GM19023 (cell line): ENCODE data around the gene IRX4.
"Not testable (repeated sequence)": the region's sequence is repeated elsewhere in the genome, so short reads cannot be mapped to it uniquely, and the experiment has no call there.

ENCODE experiments used
- ATAC-seq: cut with Tn5 transposase; IDR thresholded peaks from one replicate; pipeline ENCODE4 v1.9.1; 2021; ENCODE audit warnings: mild to moderate bottlenecking, moderate library complexity; ENCODE audit not compliant: unreplicated experiment

Gene IRX4

GRCh38 chr5:1860949-1861348 lies 21.8 kb downstream of the IRX4 start:
- ATAC-seq, result no peak

- no peak for ATAC-seq
Measured at GRCh38 chr5:1860021-1860610, 22.6 kb downstream of the IRX4 start.

- ATAC-seq, result no peak
Measured at GRCh38 chr5:1859099-1859498, 23.6 kb downstream of the IRX4 start.

GRCh38 chr5:1858436-1858835 lies 24.3 kb downstream of the IRX4 start:
- ATAC-seq, result no peak

- no peak for ATAC-seq
Measured at GRCh38 chr5:1857256-1857600, 25.5 kb downstream of the IRX4 start.

GRCh38 chr5:1856596-1857255 lies 26.0 kb downstream of the IRX4 start:
- no peak for ATAC-seq

GRCh38 chr5:1855596-1855995 lies 27.1 kb downstream of the IRX4 start:
- no peak for ATAC-seq

GRCh38 chr5:1855075-1855474 lies 27.6 kb downstream of the IRX4 start:
- no peak for ATAC-seq

- no peak for ATAC-seq
Measured at GRCh38 chr5:1853531-1853930, 29.2 kb downstream of the IRX4 start.

GRCh38 chr5:1852324-1852947 lies 30.3 kb downstream of the IRX4 start:
- ATAC-seq, result no peak

- no peak for ATAC-seq
Measured at GRCh38 chr5:1851290-1851934, 31.3 kb downstream of the IRX4 start.

- no peak for ATAC-seq
Measured at GRCh38 chr5:1850324-1851154, 32.2 kb downstream of the IRX4 start.

- no peak for ATAC-seq
Measured at GRCh38 chr5:1847611-1848010, 35.1 kb downstream of the IRX4 start.

- ATAC-seq, result no peak
Measured at GRCh38 chr5:1847056-1847455, 35.7 kb downstream of the IRX4 start.

GRCh38 chr5:1846583-1846982 lies 36.1 kb downstream of the IRX4 start:
- ATAC-seq, result no peak

GRCh38 chr5:1845696-1846095 lies 37.0 kb downstream of the IRX4 start:
- no peak for ATAC-seq

- no peak for ATAC-seq
Measured at GRCh38 chr5:1844708-1845436, 37.9 kb downstream of the IRX4 start.

GRCh38 chr5:1843761-1844160 lies 39.0 kb downstream of the IRX4 start:
- ATAC-seq, result not testable (repeated sequence)

GRCh38 chr5:1842004-1842819 lies 40.5 kb downstream of the IRX4 start:
- ATAC-seq, result no peak
